Activated naive CD4-positive, alpha-beta T cell treated with anti-CD3 and anti-CD28 coated beads for 36 hours (primary cell): ENCODE measurements around the gene SYK. TPM values are rescaled to one million over a fixed set of nuclear protein-coding genes. Genes with fewer than 3 reads are reported as not detected.

ENCODE experiments used
- CTCF ChIA-PET: fragments of 350-600 bp; sonication (Branson Sonifier 250); formaldehyde crosslinking; loops from one replicate; lab custom pipeline; 2021; ENCODE audit warnings: antibody characterized with exemption; lab: Charles Lee
- DNase-seq: peaks from one replicate; pipeline ENCODE4 v3.0.0-alpha.2; 2020
- H3K27ac Mint-ChIP-seq: one replicate; pipeline ENCODE4 v1.8.0; 2021; ENCODE audit warnings: mild to moderate bottlenecking, mixed read lengths
- H3K27me3 Mint-ChIP-seq: one replicate; pipeline ENCODE4 v1.8.0; 2021; ENCODE audit warnings: low read depth, mixed read lengths
- H3K36me3 Mint-ChIP-seq: one replicate; pipeline ENCODE4 v1.8.0; 2021; ENCODE audit warnings: low read depth, mixed read lengths
- H3K4me1 Mint-ChIP-seq: one replicate; pipeline ENCODE4 v1.8.0; 2021; ENCODE audit warnings: low read depth, mixed read lengths
- H3K4me3 Mint-ChIP-seq: one replicate; pipeline ENCODE4 v1.8.0; 2021; ENCODE audit warnings: mild to moderate bottlenecking, moderate library complexity, mixed read lengths
- H3K9me3 Mint-ChIP-seq: one replicate; pipeline ENCODE4 v1.8.0; 2021; ENCODE audit warnings: mixed read lengths
- intact Hi-C: fragments of 100-400 bp; cut with micrococcal nuclease; formaldehyde crosslinking; loops from one replicate; pipeline ENCODE4 v1.15.1; 2023
- total RNA-seq, 2 experiments: library from RNA; stranded (reverse); gene quantifications; one replicate each; pipeline ENCODE4 v1.2.3, GENCODE V29; 2021

The SYK gene
- total RNA-seq, 2 experiments from 2014 or later: 0.07 to 0.19 TPM

DNA sequence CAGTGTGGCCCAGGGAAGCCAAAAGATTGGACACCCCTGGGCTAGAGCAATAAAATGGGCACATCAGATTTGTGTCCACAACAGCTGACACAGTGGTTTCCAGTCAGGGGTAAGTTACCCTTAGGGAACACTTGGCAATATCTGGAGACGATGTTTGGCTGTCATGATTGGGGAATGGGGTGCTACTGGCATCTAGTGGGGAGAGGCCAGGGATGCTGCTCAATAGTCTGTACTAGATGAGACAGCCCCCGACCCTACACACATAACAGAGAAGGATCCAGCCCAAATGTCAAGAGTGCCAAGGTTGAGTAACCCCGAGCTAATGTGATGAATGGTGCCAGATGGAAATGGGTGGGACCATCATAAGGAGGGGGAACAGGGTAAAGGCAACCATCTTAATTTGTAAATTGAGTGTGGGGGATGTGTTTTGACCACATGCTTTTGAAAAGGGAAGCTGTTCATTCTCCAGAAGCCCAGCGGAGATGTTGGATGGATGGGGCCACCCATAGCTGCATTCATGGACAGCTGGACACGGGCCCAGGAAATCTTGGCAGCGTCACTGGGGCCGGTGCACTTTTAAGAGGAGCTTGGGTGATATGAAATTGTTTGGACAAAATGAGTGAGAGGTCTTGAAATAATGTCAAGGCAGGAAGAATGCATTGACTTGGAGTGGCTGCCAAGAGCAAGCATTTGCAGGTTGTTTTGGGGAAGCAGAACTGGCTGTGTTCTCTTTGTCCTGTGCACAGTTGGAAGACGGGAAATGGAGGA is 33.4 kb downstream of the SYK start:
- peaks cover 9% of the 10 kb centered on the region for H3K27me3 Mint-ChIP-seq
- H3K4me3 Mint-ChIP-seq: no peak overlapping the region
- no peak overlapping the region for H3K27ac Mint-ChIP-seq
- H3K4me1 Mint-ChIP-seq: no peaks in the 10 kb centered on the region
- H3K9me3 Mint-ChIP-seq: no peaks in the 10 kb centered on the region
- intact Hi-C loops: no loop called here
- no peak for DNase-seq
- CTCF ChIA-PET: interaction anchor here (0.7 kb wide), 1 partner anchor 561 kb away, joined by 3 read pairs; no protein-coding TSS in a partner anchor
- H3K36me3 Mint-ChIP-seq: no peaks in the 10 kb centered on the region

DNA sequence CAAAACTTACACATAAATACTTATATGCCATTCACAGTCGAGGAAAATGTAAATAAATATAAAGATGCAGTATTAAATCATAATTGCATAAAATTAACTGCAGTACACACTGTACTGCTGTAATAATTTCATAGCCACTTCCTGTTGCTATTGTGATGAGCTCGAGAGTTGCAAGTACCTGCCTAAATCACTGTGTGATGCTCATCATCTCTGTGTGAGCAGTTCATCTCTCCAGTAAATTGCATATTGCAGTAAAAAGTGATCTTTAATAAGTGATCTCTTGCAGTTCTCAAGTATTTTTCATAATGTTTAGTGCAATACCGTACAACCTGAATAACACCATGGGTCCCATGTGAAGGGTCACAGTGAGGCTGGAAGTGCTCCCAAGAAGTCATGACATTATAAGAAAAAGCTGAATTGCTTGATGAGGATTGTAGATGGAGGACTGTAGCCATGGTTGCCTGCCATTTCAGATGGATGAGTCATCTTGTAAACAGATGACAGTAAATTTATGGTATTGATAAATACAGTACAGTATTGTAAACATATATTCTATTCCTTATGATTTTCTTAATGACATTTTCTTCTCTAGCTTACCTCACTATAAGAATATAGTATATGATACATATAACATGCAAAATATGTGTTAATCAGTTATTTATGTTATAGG is 34.9 kb downstream of the SYK start:
- Mint-ChIP-seq H3K4me1 (no peaks in the 10 kb centered on the region), H3K36me3 (no peaks in the 10 kb centered on the region), H3K9me3 (no peaks in the 10 kb centered on the region), H3K27me3 (peaks cover 6% of the 10 kb centered on the region), H3K27ac (no peak overlapping the region), H3K4me3 (no peak overlapping the region)
- no peak for DNase-seq
- CTCF ChIA-PET: no interaction called here
- intact Hi-C loops: no loop called here

DNA sequence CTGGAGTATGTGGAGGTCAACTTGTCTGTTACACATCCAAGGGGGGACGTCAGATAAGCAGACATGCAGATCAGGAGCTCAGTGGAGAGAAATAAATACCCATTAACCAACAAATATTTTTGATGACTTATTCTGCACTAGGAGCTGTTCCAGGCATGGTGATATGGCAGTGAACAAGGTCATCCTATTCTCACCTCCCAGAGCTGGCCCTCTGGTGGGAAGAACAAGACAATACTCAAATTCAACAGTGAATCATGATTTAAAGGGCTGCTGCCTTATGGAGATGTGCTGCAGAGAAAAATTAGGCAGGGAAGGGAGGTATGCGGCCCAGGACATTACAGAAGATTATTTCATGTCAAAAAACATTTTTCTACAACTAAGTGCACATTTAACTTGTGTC is 36.5 kb downstream of the SYK start:
- no peak for DNase-seq
- Mint-ChIP-seq H3K27me3 (peaks cover 6% of the 10 kb centered on the region), H3K27ac (no peak overlapping the region), H3K9me3 (no peaks in the 10 kb centered on the region), H3K4me3 (no peak overlapping the region), H3K36me3 (no peaks in the 10 kb centered on the region), H3K4me1 (no peaks in the 10 kb centered on the region)
- intact Hi-C loops: no loop called here
- CTCF ChIA-PET: interaction anchor here (0.7 kb wide), 1 partner anchor 12 kb away, joined by 3 read pairs; no protein-coding TSS in a partner anchor

DNA sequence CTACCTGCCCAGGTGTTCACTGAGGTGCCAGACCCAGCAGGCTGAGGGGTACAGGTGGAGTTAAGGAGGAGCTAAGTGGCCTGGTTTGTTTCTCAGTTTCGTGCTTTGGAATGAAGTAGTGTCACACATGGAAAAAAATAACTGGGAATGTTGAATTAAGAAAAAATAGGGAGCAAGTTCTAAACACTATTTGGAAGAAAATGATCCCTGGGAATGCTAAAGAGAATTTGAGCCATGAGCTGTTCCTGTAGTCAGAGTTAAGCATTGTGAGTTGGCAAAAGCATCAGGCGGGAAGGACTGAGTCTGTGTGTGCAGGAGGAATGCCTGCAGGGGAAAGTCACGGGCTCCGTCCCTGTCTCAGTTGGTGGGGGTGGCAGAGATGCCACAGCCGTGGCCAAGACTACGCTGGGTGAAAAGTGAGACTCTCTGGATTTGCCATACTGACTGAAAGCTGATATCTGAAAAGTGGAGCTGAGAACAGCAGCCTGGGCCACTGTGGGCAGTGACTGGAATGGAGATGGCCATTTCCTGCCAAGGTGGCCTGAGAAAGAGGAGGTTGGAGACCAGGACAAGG is 37.0 kb downstream of the SYK start:
- no peak for DNase-seq
- Mint-ChIP-seq H3K4me3 (no peak overlapping the region), H3K27ac (no peak overlapping the region), H3K27me3 (peaks cover 6% of the 10 kb centered on the region), H3K36me3 (no peaks in the 10 kb centered on the region), H3K9me3 (no peaks in the 10 kb centered on the region), H3K4me1 (no peaks in the 10 kb centered on the region)
- intact Hi-C loops: no loop called here
- CTCF ChIA-PET: interaction anchor here (0.7 kb wide), 1 partner anchor 13 kb away, joined by 3 read pairs; no protein-coding TSS in a partner anchor

DNA sequence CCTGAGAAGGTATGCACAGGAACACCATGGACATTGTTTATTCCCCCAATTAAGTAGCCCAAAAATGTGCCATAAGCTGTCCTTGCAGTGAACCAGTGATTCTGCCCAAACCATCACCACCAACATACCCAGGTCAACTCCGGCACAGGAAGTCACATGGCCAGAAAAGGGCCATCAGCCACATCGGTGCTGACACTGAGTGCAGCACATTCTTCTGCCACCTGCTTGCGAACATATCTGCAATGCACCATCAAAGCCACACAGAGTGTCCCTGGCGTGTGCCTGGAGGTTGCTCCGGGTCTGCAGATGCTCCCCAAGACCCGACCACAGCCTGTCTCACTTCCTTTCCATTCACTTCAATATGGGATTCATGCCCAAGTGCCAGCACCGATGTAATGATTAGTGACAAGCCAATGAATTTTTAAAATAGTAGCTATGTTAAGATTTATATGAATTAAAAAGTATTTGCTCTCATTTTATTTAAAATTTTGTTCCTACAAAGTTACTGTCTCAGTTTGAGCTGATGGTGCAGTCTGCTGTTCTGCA is 37.6 kb downstream of the SYK start:
- Mint-ChIP-seq H3K36me3 (no peaks in the 10 kb centered on the region), H3K4me3 (no peak overlapping the region), H3K9me3 (no peaks in the 10 kb centered on the region), H3K27me3 (peaks cover 6% of the 10 kb centered on the region), H3K27ac (no peak overlapping the region), H3K4me1 (no peaks in the 10 kb centered on the region)
- DNase-seq: no peak
- CTCF ChIA-PET: interaction anchor here (0.6 kb wide), 1 partner anchor 12 kb away, joined by 3 read pairs; no protein-coding TSS in a partner anchor
- intact Hi-C loops: no loop called here

DNA sequence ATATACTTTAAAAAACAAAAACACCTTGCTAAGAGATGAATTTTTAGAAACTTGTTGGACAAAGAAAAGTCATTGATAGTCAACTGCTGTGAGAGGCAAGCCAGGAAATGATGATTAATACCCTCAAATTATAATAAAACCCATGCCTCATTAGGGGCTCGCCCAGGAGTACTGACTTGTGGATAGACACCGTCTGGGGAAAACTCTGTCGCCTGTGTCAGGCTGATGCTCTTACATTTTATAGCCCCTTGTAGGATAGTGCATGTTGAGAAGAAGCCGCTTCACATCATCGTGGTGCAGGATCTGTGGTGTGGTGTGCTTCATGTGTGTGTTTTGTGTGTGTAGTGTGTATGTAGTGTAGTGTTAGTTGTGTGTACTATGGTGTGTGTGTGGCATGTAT is 39.1 kb downstream of the SYK start:
- Mint-ChIP-seq H3K36me3 (no peaks in the 10 kb centered on the region), H3K9me3 (no peaks in the 10 kb centered on the region), H3K27ac (no peak overlapping the region), H3K4me1 (no peaks in the 10 kb centered on the region), H3K27me3 (peaks cover 6% of the 10 kb centered on the region), H3K4me3 (no peak overlapping the region)
- intact Hi-C loops: no loop called here
- CTCF ChIA-PET: no interaction called here
- DNase-seq: no peak

DNA sequence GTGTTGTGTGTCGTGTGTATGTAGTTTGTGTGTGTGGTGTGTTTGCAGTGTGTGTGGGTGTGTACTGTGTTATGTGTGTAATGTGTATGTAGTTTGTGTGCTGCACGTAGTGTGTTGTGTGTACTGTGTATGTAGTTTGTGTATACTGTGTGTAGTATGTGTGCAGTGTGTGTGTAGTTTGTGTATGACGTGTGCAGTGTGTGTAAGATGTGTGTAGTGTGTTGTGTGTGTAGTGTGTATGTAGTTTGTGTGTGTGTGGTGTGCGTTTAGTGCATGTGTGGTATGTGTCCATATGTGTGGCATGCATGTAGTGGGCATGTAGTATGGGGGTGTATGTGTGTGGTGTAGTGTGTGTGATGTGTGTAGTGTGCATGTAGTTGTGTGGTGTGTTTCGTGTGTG is 39.6 kb downstream of the SYK start:
- CTCF ChIA-PET: no interaction called here
- Mint-ChIP-seq H3K4me3 (no peak overlapping the region), H3K4me1 (no peaks in the 10 kb centered on the region), H3K36me3 (no peaks in the 10 kb centered on the region), H3K27me3 (peaks cover 6% of the 10 kb centered on the region), H3K27ac (no peak overlapping the region), H3K9me3 (no peaks in the 10 kb centered on the region)
- intact Hi-C loops: no loop called here
- no peak for DNase-seq

DNA sequence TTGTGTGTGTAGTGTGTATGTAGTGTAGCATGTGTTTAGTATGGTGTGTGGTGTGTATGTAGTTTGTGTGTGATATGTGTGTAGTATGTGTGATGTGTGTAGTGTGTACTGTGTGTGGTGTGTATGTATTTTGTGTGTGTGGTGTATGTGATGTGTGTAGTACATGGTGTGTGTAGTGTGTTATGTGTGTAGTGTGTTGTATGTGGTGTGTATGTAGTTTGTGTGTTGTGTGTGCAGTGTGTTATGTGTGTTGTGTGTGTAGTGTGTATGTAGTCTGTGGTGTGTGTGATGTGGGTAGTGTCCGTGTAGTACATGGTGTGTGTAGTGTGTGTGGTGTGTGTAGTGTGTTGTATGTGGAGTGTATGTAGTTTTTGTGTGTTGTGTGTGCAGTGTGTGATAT is 40.0 kb downstream of the SYK start:
- DNase-seq: no peak
- H3K36me3 Mint-ChIP-seq: no peaks in the 10 kb centered on the region
- H3K9me3 Mint-ChIP-seq: no peaks in the 10 kb centered on the region
- CTCF ChIA-PET: no interaction called here
- peaks cover 6% of the 10 kb centered on the region for H3K27me3 Mint-ChIP-seq
- no peaks in the 10 kb centered on the region for H3K4me1 Mint-ChIP-seq
- H3K4me3 Mint-ChIP-seq: no peak overlapping the region
- H3K27ac Mint-ChIP-seq: no peak overlapping the region
- intact Hi-C loops: no loop called here

DNA sequence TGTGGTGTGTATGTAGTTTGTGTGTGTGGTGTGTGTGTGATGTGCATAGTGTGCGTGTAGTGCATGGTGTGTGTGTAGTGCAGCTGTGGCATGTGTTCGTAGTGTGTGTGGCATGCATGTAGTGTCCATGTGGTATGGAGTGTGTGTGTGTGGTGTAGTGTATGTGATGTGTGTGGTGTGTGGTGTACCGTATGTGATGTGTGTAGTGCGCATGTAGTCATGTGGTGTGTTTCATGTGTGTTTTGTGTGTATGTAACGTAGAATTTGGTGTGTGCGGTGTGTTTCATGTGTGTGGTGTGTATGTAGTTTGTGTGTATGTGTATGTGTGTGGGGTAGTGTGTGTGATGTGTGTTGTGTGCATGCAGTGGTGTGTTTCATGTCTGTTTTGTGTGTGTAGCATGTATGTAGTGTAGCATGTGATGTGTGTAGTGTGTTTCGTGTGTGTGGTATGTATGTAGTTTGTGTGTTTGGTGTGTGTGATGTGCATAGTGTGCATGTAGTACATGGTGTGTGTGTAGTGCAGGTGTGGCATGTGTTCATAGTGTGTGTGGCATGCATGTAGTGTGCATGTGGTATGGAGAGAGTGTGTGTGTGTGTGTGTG is 40.7 kb downstream of the SYK start:
- Mint-ChIP-seq H3K4me3 (no peak overlapping the region), H3K9me3 (no peaks in the 10 kb centered on the region), H3K27ac (no peak overlapping the region), H3K27me3 (peaks cover 6% of the 10 kb centered on the region), H3K36me3 (no peaks in the 10 kb centered on the region), H3K4me1 (no peaks in the 10 kb centered on the region)
- intact Hi-C loops: no loop called here
- DNase-seq: no peak
- CTCF ChIA-PET: no interaction called here

DNA sequence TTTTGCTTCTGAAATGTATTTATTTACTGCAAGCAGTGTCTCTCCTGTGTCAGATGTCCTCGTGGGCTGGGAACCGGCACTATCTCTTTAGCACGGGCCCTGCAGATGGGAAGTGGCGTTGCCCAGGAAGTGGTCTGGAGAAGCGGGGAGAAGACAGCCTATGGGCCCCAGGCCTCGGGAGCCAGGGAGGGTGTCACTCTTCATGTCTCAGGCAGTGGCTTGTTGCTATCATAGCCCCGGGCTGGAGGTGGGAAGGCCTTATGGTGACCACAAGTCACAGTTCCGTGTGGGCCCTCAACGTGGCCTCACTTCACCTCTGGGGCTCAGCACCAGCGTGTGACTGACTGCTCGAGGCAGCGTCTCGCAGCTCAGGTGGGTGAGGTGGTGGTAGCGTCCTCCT is 41.4 kb downstream of the SYK start:
- Mint-ChIP-seq H3K27ac (no peak overlapping the region), H3K27me3 (peaks cover 6% of the 10 kb centered on the region), H3K9me3 (no peaks in the 10 kb centered on the region), H3K4me1 (no peaks in the 10 kb centered on the region), H3K4me3 (no peak overlapping the region), H3K36me3 (no peaks in the 10 kb centered on the region)
- CTCF ChIA-PET: no interaction called here
- no peak for DNase-seq
- intact Hi-C loops: no loop called here

DNA sequence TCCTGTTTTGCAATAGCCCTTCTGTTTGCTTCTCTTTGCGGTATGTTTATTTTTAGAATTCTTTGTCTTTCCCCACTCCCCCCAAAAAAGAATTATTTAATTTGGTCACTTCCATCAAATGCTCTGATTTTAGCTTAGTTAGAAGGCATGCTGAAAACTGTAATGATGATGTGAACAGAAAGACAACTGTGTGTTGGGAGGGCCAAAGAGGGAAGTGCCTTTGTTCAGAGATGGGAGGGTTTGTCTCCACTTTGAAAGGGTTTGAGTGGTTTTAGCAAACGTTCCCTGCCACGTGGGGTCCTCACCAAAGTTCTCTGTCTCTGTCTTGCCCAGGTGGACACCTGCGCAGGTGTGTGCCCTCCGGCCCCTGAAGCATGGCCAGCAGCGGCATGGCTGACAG is 41.9 kb downstream of the SYK start:
- no peaks in the 10 kb centered on the region for H3K9me3 Mint-ChIP-seq
- CTCF ChIA-PET: interaction anchor here (0.6 kb wide), 1 partner anchor 194 kb away, joined by 4 read pairs; no protein-coding TSS in a partner anchor
- intact Hi-C loops: no loop called here
- peaks cover 6% of the 10 kb centered on the region for H3K27me3 Mint-ChIP-seq
- no peak for DNase-seq
- H3K4me3 Mint-ChIP-seq: no peak overlapping the region
- H3K4me1 Mint-ChIP-seq: no peaks in the 10 kb centered on the region
- H3K36me3 Mint-ChIP-seq: no peaks in the 10 kb centered on the region
- H3K27ac Mint-ChIP-seq: no peak overlapping the region

DNA sequence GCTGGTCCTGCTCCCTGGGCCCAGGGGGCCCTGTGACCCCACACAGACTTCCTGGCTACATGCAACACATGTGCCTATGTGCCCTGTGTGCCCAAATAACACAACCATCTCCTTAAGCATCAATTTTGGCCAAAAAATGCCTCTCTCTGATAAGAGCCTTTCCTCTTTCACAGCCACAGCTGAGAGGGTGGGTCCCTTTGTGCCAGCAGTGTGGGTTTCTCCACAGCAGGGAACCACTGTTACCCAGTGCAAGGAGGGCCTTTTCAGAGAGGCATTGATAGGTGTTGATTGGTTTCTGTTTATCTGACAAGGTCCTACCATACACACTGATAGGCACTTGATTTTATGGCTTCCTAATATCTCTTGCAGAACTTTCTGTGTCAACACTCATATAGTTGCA is 42.7 kb downstream of the SYK start:
- H3K4me3 Mint-ChIP-seq: no peak overlapping the region
- no peaks in the 10 kb centered on the region for H3K9me3 Mint-ChIP-seq
- intact Hi-C loops: no loop called here
- no peak overlapping the region for H3K27ac Mint-ChIP-seq
- CTCF ChIA-PET: no interaction called here
- H3K27me3 Mint-ChIP-seq: peaks cover 6% of the 10 kb centered on the region
- no peaks in the 10 kb centered on the region for H3K36me3 Mint-ChIP-seq
- no peaks in the 10 kb centered on the region for H3K4me1 Mint-ChIP-seq
- DNase-seq: no peak
